Choroid plexus epithelial cell (primary cell): ENCODE data around the gene PDLIM4.

Experiments
- DNase-seq: peaks from one replicate; pipeline ENCODE4 v3.0.0-alpha.2; 2010; ENCODE audit warnings: low read depth
- H3K4me3 ChIP-seq: 2 replicates; pipeline ENCODE4 v1.5.1; 2011; ENCODE audit warnings: low read depth, mild to moderate bottlenecking, control low read depth, low read length, moderate library complexity
- TF ChIP-seq, protein P1 (sequence below): conservative IDR thresholded peaks from 2 replicates; pipeline ENCODE4 v1.5.1; 2011; ENCODE audit warnings: low read depth, mild to moderate bottlenecking, control low read depth, inconsistent platforms, low read length, moderate library complexity

The PDLIM4 gene

DNA sequence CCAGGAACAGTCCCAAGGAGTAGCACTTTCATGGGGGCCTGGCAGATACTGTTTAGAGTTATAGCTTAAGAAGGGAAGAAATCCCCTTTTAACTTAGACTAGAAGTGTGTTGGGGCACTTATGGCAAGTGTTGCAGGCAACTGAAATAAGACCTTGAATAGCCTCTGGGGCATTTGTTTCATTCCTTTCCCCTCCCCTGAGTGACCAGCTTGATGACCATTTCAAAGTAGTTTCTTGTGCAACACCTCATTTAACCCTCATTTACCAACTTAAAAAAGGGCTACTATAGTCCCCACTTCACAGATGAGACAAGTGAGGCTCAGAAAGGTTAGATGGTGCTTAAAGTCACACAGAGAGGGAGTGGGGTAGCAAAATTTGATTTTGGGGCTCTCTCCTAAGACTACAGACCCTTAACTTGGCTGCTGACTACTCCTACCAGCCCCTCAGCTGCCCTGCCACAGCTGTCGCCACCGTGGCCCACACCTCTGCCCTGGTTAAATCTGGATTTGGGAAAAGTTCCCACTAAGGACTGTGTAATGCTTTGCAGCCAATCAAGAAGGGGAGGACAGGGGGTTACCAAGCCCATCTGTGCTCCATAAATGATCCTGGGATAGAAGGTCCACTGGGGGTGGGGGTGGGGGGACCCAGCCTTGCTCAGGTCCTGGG, 5.5 kb downstream of the PDLIM4 start:
- no peak for DNase-seq
- TF ChIP-seq, protein P1, sequence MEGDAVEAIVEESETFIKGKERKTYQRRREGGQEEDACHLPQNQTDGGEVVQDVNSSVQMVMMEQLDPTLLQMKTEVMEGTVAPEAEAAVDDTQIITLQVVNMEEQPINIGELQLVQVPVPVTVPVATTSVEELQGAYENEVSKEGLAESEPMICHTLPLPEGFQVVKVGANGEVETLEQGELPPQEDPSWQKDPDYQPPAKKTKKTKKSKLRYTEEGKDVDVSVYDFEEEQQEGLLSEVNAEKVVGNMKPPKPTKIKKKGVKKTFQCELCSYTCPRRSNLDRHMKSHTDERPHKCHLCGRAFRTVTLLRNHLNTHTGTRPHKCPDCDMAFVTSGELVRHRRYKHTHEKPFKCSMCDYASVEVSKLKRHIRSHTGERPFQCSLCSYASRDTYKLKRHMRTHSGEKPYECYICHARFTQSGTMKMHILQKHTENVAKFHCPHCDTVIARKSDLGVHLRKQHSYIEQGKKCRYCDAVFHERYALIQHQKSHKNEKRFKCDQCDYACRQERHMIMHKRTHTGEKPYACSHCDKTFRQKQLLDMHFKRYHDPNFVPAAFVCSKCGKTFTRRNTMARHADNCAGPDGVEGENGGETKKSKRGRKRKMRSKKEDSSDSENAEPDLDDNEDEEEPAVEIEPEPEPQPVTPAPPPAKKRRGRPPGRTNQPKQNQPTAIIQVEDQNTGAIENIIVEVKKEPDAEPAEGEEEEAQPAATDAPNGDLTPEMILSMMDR: no peak

DNA sequence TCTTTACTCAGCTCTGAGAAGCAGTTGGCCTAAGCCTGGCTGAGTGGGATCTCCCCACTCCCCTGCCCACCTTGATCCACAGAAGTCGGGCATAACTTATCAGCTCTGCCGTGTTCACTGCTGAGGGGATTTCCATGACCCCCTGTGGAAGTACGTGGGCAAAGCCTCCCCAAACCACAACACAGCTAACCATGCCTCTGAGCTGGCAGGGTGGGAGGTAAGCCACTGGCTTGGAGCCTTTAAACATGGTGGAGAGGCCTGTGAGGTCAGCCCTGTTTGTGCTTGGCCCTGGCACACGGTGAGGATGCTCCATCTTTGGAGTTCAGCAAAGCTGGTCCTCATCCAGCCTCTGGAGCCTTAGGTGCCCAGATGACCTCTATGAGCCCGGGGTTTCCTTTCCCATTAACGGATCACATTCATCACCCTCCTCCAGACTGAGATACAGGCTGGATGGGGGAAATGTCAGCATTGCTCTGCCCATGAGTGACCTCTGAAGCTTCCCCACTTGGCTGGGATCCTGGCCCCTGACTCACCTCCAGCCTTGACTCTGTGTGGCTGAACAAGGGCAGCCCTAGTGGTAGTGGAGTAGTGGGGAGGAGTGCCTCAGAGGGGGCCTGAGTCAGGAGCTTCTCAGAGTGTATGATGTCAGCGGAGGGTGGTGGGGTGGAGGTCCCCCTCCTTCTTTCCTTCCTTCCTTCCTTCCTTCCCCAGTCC, 6.2 kb downstream of the PDLIM4 start:
- DNase-seq: peak; percentile 62
- no peak overlapping the region for H3K4me3 ChIP-seq
- TF ChIP-seq, protein P1: peak; percentile 24

More for the DNA sequence above, 5.5 kb downstream of the PDLIM4 start:
- H3K4me3 ChIP-seq: no peak overlapping the region

DNA sequence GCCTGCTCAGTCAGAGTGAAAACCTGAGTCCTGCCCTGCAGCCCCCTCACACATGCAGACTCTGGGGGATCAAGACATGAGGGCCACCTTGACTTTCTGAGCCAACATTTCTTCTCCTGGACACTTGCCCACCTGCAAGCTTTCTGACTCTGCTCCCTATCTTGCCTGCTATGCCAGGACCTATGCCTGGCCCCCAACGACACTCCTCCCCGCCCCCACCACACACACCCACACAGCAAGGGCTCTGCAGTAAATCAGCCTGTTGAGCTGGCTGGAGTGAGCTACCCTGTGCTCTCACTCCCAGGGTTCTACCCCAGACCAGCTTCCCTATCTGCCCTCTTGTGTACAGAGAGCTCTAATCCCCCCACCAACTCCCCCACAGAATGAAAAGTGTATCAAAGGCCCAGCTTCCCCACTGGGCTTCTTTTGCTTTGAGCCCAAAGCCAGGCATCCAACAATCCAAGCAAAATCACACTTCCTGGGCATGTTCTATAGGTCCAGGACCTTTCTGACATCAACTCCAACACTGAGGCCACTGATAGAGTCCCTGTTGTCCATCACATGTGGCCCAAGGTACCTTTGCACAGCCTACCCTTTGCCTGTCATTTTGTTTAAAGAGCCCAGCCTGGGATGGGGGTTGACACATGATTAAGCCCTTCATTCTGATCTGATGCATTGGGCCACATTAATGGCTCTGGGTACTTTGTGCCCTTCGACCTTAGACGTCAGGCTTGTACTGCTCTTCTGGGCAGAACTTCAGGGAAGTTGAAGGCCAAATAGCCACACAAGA, 7.2 kb downstream of the PDLIM4 start:
- TF ChIP-seq, protein P1: no peak

DNA sequence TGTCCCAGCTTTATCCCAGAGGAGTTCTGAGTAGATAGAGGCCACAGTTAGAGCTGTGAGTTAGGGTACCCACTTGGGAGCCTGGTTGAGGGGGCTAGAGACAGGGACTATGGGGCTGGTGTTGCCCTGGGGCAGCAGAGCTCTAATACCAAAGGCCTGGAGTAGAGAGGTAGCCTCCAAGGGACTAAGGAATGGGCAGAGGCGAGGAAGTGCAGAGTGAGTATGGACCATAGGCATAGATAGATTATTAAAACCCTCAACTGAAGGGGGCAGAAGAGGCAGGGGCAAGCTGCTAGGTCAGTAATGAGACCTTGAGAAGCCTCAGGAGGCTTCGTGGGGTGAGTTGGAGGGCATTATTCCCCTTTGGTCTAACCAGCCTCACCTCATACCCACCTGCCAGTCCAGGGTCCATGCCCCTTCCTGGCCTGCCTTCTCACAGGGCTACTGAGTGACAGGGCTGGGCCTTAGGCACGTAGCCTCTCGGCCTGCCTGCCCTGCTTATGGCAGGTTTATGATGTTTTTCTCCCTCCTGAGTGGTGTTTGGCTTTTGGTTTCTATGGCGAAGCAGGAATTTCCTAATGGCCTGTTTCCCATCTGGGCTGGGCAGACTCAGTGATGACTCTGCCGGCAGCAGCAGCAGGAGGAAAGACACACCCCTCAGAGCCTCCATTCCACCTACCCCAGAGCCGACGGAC, 8.0 kb downstream of the PDLIM4 start:
- TF ChIP-seq, protein P1: peak; percentile 25
- DNase-seq: peak; percentile 96
- no peak overlapping the region for H3K4me3 ChIP-seq

More for the DNA sequence above, 7.2 kb downstream of the PDLIM4 start:
- no peak overlapping the region for H3K4me3 ChIP-seq
- no peak for DNase-seq

DNA sequence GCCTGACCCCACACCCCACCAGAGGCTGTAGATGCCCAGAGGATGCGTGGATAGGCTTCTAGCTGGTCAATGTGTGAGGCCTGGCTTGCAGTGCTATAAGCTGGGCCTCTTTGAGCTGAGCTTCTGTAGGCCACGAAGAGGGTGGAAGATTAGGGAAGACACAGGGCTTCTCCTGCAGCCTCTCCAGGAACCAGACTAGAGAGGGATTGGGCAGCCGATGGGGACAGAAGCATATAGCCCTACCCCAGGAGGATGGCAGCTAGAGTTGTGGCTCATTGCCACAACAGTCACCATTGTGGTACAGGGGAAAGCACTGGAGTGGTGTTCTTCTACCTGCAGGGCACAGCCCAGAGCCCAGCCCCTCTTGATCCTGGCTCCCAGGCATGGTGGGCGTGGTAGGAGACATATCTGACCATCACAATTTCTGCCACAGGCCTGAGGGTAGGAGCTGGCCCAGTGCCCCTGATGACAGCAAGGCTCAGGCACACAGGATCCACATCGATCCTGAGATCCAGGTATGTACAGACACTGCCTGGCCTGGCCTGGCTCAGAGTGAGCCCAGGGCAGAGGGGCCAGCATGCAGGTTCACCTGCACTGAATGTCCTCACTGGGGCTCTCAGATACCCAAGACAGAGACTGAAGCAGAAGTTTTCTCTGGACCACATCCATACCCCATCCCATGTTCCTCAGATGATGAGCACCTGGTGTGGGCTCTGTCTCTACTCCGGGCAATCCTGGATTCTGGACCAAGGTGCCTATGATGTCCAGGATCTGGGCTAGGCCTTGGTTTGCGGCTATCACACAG, 8.7 kb downstream of the PDLIM4 start:
- TF ChIP-seq, protein P1: no peak
- no peak overlapping the region for H3K4me3 ChIP-seq
- no peak for DNase-seq

DNA sequence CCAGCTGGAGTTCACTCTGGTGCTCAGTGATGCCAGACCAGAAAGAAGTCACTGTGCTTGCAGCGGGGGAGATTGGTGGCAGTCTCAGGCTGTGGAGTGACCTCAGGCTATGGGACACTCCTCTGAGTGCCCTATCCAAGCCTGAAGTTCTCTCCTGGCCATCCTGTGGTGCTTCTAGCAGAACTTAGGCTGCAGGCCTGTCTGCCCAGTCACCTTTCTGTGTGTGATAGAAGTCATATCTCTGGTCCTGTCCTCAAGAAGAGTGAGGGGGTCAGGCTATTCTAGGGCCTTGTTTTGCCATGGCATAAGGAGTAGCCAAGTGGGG, 9.3 kb downstream of the PDLIM4 start:
- TF ChIP-seq, protein P1: no peak
- H3K4me3 ChIP-seq: no peak overlapping the region
- DNase-seq: no peak
